GM08714 (cell line): ENCODE measurements around the gene PSEN1.

Experiments
- H3K4me3 ChIP-seq: fragments of 200-500 bp; sonication (Bioruptor generic); 2 replicates; pipeline ENCODE4 v1.5.1; 2014; ENCODE audit warnings: mild to moderate bottlenecking, low read length, inconsistent platforms
- ZNF274 ChIP-seq: IDR thresholded peaks from 2 replicates; pipeline ENCODE4 v1.6.1; 2012; ENCODE audit warnings: mild to moderate bottlenecking, low read depth, low read length

PSEN1 gene

DNA sequence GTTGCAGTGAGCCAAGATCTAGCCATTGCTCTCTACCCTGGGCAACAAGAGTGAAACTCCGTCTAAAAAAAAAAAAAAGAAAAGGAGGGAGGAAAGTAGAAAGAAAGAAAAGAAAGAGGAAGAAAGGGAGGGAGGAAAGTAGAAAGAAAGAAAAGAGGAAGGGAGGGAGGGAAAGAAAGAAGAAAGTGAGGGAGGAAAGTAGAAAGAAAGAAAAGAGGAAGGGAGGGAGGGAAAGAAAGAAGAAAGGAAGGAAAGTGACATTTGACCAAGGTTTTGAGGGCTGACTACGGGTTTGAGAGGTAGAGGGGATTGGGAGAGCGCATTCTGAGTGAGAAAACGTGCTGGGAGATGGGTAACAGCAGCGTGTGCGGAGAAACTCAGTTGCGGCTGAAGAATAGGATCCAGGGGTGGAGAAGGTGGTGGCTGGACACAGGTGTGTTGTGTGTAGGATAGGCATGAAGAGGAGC lies 100.5 kb downstream of the PSEN1 start:
- TF ChIP-seq ZNF274: no peak
- no peak overlapping the region for H3K4me3 ChIP-seq

DNA sequence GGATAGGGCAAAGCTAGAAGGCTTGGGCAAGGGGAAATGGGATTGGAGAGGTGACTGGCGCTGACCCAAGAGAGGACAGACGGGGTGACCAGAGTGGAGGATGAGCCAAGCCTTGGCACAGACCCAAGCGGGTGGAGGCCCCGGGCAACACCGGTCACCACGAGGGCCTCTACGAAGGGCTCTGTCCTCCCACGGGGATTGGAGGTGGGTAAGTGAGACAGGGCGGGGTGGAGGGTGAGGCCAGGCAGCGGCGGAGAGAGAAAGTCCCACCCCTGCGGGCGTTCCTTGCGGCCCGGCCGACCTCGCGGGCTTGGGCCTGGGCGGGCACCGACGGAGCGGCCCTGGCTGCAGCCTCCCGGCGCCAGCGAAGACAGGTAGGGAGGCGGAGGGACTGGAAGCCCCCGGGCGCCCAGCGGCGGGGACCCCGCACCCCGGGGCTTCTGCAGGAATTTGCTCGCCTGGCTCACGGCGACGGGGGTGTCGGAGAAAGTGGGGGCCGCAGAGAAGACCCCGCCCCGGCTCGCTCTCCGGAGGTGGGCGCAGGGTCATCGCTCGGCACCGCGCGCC lies 101.0 kb downstream of the PSEN1 start, which contains the start of gene PAPLN:
PAPLN (plus strand) TSS at position 288 of the 567 bp plus-strand sequence. CDS start 2,273 bp downstream, outside the sequence.
- peak within 1 kb of the TSS; percentile 31; the same call in 1 of the 2 replicates for H3K4me3 ChIP-seq
- no peak for TF ChIP-seq ZNF274

DNA sequence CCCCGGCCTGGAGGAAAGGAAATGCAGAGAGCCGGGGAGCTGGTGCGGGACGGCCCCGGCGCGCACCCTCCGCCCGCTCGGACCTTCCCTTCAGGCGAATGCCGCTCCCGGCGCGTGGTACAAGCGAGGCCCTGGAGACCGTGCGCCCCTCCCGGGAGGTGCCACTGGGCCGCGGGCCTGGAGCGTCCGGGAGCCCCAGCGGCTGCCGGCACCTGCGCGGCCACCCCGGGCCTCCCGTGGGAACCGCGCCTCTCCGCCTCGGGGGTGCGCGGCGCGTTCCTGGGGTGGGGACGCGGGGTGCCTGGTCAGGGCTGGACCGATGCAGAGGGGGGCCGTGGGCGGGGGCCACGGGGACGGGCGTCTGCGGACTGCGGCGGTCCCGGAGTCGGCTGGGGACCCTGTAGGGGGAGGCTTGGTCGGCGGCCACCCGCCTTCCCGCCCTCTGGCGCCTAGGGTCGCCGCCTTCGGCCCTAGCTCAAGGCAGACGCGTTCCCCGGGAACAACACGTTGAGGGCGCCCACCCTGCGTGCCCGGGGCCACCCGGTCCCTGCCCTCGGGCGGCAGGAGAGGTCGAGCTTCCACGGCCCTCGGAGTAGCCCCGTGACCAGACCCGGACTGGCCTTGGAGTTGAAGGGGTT lies 101.6 kb downstream of the PSEN1 start:
- TF ChIP-seq ZNF274: no peak
- peak overlapping the region; percentile 31; the same call in 1 of the 2 replicates for H3K4me3 ChIP-seq

DNA sequence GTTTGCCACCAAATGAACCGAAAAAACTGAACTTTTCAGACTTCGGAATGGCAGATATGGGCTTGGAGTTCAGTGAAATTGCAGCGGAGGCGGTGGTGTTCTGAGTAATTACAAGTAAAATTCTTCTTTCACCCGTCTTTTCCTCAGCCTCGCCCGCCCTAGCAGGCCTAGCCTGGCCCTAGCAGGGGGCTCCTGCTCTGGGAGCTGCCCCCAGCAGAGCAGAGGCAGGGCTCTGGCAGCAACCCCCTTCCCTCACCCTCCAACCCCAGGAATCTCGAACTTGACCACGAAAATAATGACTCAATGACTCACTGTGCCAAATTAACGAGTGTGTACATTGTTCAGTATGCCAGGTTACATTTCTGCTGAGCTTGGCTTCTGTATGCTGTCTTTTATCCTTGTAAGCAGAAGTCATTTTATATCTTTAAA lies 102.1 kb downstream of the PSEN1 start:
- H3K4me3 ChIP-seq: no peak overlapping the region
- TF ChIP-seq ZNF274: no peak

DNA sequence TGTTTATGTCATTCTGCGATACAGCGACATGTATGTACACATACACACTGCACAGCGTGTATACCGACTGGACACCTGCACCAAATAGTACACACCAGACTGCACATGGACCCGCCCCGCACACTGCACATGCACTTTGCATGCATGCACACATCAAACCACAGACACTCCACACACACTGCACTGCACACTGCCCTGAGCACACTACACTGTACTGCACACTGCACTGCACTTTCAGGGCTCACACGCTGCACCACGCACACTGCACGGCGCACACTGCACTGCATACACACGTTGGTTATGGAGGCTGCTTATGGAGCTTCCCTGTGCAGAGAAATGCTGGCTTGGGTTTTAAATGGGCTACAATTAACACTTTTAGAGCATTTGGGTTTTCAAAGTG lies 102.6 kb downstream of the PSEN1 start:
- no peak overlapping the region for H3K4me3 ChIP-seq
- no peak for TF ChIP-seq ZNF274

DNA sequence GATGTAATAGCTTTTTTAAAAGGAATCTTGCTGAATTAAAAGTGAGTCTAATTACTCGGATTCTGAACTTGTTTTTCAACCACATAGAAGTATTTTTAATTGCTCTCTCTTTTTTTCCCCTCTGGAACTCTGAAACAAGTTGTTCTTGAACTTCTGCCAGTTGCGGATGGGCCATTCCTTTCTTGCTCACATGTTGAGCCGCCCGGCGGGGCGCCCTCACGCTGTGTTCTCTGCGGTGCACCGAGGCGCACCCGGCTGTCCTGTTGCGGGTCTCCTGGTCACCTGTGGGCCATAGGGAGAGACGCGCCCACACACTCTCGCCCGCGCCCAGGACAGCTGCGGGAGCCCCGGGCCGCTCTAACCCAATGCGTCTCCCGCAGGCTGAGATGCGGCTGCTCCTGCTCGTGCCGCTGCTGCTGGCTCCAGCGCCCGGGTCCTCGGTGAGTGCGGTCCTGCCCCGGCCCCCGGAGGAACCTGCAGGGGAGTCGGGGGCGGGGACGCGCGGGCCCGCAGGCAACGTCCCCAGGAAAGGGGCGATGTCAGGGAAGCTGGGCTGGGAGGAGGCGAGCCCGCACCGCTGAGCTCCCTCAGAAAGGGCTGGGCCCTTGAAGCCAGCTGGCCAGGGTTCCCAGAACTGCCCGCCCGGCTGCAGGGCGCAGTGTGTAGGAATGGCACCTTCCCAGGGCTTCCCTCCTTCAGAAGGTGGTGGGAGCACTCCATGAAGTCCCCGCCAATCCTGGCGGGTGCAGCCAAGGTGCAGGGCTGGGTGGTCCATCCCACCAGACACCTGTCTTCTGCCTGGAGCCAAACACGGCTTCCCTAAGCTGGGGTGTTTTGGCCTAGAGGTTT lies 103.3 kb downstream of the PSEN1 start:
- no peak for TF ChIP-seq ZNF274
- no peak overlapping the region for H3K4me3 ChIP-seq

DNA sequence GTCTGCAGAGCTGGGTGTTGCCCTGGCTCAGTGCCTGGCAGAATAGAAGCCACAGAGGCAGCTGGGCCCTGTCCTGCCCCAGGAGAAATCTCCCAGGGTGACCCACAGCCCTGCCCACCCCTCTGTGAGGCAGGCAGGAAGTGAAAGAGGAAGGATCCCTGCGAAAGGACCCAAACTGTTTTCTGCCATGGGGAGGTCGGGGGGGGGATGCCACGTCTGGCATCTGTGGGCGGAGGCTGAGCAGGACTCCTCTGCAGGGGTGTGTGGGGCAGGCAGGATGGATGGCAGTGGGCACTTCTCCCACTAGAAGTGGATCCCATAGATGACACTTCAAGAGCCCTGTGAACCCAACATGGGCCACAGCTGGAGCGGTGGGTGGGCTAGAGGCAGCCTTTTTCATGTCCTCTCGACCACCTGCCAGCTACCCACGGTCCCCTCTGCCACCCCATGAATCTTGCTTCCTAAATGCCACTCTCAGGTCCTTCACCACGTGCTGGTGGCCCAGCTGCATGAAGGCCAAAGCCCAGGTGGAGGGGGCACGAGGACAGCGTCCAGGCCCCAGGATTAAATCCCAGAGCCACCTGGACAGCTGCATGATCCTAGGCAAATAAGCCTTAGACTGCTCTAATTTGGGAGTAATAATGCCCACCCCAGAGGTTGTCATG lies 104.6 kb downstream of the PSEN1 start:
- TF ChIP-seq ZNF274: no peak
- H3K4me3 ChIP-seq: no peak overlapping the region

DNA sequence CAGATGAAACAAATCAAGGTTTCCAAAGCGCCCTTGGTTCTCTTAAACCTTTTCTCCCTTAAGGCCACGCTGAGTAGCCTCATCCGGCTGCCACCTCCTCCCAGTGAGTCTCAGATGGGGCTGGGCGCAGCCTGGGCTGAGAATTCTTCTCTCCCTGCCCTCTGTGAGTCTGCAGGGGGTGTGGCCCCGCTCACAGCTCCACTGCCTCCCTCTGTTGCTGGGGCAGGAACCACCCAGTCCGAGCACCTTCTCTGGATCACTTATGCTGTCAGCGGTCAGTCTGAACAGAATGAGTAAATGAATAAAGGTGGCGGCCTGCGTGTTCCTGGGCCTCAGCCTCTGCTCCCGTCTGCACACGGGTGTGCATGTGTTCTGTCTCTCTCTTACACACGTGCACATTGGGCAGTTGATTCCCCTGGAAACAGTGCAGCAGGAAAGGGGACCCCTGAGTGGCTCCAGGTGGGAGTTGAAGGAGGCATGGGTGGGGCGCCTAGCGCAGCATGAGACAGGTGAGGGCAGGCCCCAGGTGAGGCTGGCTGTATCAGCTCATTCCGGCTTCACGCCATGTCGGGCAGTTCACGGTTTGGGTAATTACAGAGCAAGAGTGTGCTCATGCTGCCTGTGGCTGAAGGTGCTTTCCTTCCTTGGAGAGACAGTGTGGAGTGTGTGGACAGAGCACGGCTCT lies 105.3 kb downstream of the PSEN1 start:
- H3K4me3 ChIP-seq: no peak overlapping the region
- no peak for TF ChIP-seq ZNF274

DNA sequence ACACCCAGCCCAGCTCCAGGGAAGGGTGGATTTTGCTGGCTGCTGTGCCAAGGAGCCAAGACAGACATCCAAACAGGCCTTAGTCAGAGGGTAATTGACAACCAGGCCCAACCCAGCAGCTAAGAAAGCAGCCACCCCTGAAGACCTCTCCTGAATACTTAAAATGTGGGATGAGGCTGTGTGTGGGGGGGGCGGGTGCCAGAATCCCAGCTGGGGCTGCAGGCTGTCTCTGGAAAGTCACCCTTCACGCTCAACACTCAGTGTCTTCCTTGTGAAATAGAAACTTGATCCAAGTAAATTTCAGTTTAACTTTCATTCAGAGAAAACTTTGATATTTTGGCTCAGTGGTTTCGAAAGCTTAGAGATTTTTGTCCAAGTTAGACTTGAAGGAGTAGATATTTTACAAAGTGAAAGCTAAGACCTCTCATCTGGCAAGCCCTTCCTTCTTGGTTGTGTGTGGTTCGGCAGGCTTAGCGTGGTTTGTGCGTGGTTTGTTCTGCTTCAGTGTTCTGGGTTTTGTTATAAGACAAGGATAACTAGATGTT lies 106.1 kb downstream of the PSEN1 start:
- no peak overlapping the region for H3K4me3 ChIP-seq
- no peak for TF ChIP-seq ZNF274

DNA sequence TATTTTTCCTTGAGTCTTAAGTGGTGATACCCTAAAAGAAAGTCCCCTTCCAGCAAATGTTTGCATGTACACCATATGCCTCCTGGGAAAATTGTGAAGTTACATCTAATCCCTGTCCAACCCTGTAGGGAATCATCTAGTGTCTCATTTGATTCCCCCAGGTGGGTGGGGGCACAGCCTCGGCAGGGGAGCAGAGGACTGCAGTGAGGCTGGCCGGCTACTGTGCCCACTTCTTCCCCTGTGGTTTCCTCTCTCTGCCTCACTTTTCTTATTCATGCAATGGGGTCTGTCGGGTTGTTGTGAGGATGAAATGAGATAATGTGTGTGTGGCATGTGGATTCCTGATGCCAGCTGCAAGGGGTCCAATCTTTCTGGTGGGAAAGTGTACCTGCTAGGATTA lies 107.0 kb downstream of the PSEN1 start:
- TF ChIP-seq ZNF274: no peak
- no peak overlapping the region for H3K4me3 ChIP-seq

DNA sequence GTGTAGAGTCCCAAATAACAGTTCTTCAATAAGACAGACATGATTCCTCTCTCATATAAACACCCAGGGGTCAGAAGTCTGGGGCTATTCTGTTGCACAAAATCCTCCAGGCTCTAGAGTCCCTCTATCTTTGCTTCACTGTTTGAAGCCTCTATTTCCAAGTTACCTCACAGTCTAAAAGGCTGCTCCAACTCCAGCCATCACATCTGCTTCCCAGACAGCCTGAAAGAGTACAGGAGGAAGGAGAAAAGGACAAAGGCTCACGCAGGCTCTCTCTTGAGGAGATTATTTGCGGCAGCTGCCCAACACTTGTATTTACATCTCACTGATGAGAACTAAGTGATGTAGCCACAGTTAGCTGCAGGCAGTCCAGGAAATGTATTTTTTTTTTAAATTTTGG lies 107.4 kb downstream of the PSEN1 start:
- no peak overlapping the region for H3K4me3 ChIP-seq
- no peak for TF ChIP-seq ZNF274

DNA sequence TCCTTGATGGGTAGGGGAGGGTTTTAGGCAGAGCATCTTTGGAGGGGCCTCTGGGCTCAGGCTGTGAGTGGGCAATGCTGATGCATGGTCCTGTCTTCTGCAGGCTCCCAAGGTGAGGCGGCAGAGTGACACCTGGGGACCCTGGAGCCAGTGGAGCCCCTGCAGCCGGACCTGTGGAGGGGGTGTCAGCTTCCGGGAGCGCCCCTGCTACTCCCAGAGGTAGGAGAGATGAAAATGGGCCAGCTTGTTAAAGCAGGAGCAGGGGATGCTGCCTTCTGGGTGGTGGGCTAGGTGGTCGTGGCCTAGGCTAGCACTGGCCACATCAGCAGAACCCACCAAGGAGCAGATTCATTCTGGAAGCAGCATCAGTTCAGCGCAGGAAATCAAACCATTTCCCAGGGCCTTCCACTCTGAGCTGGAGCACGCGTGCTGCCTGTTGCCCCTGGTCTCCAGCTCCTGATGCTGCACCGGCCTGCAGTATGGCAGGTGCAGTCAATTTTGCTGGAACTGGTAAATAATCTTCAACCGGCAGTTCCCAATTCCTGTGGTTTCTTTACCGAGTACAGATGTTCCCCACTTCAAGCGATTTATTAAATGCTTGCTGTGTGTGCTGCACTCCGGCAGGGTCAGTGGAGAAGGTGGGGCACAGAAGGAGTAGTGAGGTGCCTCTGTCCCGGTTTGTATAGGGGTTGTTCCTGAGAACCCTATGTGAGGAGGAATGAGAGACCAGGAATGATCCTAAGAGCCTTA lies 108.4 kb downstream of the PSEN1 start:
- no peak overlapping the region; the same call in 1 of the 2 replicates for H3K4me3 ChIP-seq

More for the DNA sequence above, 108.4 kb downstream of the PSEN1 start:
- TF ChIP-seq ZNF274: no peak
